Prostate gland (tissue), 2 donors: ENCODE data around the gene SUN3. TPM values are rescaled to one million over a fixed set of nuclear protein-coding genes. Genes with fewer than 3 reads are reported as not detected.

Experiments used
- DNase-seq: peaks from one replicate; pipeline ENCODE4 v3.0.0-alpha.2; 2019; ENCODE audit warnings: low spot score
- H3K27ac ChIP-seq, 2 donors: fragments of 200-600 bp; sonication (generic); 2 replicates each; pipeline ENCODE4 v1.5.1; 2017 to 2019
- H3K27me3 ChIP-seq: fragments of 200-600 bp; sonication (generic); replicated peaks from 2 replicates; pipeline ENCODE4 v1.5.1; 2019; ENCODE audit not compliant: insufficient read depth
- H3K36me3 ChIP-seq, 2 donors: fragments of 200-600 bp; sonication (generic); 1 replicate in 1 of 2; 2 replicates in 1 of 2; pipeline versions ENCODE4 v1.5.1 to v1.8.1; 2017 to 2019
- H3K4me1 ChIP-seq: fragments of 200-600 bp; sonication (generic); replicated peaks from 2 replicates; pipeline ENCODE4 v1.5.1; 2019
- H3K4me3 ChIP-seq, 2 donors: fragments of 200-600 bp; sonication (generic); 2 replicates each; pipeline ENCODE4 v1.5.1; 2017 to 2019
- H3K9me3 ChIP-seq: fragments of 200-600 bp; sonication (generic); 2 replicates; pipeline ENCODE4 v1.5.1; 2017
- CTCF ChIP-seq, 4 experiments: fragments of 200-600 bp in 2 of 4; fragments of 450-650 bp in 2 of 4; sonication (generic) in 2 of 4; IDR thresholded peaks; 1 replicate in 3 of 4; 2 replicates in 1 of 4; pipeline ENCODE4 v1.5.1; 2016 to 2019; ENCODE audit warnings: antibody characterized with exemption in 4 of 4, mild to moderate bottlenecking in 2 of 4, moderate library complexity in 2 of 4
- POLR2A ChIP-seq: fragments of 450-650 bp; IDR thresholded peaks from one replicate; pipeline ENCODE4 v1.6.1; 2016; ENCODE audit warnings: antibody characterized with exemption, mild to moderate bottlenecking
- POLR2AphosphoS5 ChIP-seq: sonication (generic); formaldehyde crosslinking; IDR thresholded peaks from one replicate; pipeline ENCODE4 v1.6.1; 2017; ENCODE audit warnings: antibody characterized with exemption
- WGBS: methylation state at CpG from one replicate; pipeline ENCODE4 v1.1.5; 2018; 5-methylcytosine and 5-hydroxymethylcytosine counted together
- intact Hi-C: fragments of 100-400 bp; cut with DNase I; formaldehyde crosslinking; loops from one replicate; pipeline ENCODE4 v1.14.2; 2022
- total RNA-seq, 2 donors: library from RNA; depleted of rRNA; stranded (reverse); fragments of >200 nt; gene quantifications; one replicate each; pipeline ENCODE4 v1.1.0, GENCODE V29; 2016

SUN3 gene
- total RNA-seq, 2 donors from 2014 or later: 4.5 TPM; not detected in 1

DNA sequence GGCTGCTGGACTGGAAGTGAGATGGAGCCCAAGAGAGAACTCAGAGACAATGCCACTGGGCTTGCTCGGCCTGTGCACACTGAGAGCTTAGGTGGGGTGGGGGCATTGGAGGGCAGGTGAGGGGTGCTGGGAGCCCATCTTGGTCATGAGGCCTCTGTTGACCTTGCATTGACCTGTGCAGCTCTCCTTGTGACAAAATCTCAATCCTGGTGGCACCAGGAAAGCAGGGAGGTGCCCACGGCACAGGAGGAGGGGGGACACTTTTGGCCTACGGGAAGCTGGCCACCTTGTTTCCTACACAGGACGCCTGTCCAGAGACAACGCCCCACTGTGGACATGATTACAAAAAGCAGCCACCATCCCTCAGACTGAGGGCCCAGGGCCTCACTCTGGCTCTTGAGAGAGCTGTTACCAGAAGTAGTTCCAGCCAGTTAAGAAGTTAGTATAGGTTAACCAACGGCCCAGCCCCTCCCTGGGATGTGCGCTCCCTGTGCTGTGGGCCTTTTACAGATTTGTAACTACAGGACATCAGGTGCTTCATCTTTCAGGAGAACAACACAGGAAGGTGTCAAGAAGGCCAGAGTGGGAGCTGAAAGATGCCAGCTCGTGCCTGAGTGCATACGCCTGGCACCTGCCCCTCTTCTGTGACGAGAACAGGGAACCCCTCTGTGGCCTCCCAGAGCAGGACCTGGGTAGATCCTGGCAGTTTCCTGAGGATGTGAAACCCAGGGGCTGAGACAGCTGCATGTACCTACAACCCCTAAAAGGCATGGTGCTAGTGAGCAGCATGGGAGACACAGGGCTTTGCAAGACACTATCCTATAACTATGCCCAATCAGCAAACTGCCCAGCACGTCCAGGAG, 91.0 kb downstream of the SUN3 start:
- TF ChIP-seq POLR2AphosphoS5 (no peak), POLR2A (no peak), CTCF (IDR thresholded peaks at IDR 0.05) (no peak)
- intact Hi-C loops: no loop called here
- H3K4me1 ChIP-seq: no peaks in the 10 kb centered on the region
- H3K27me3 ChIP-seq: no peaks in the 10 kb centered on the region
- H3K36me3 ChIP-seq: no peaks in the 10 kb centered on the region
- DNase-seq: no peak
- H3K9me3 ChIP-seq: no peaks in the 10 kb centered on the region
- no peak overlapping the region for H3K27ac ChIP-seq
- WGBS: 84% methylated on average over 11 of the region's 11 CpGs
- H3K4me3 ChIP-seq: no peak overlapping the region

Other genes with a start within 250 kb of the SUN3 start
- 10 to 100 TPM in 1 of 2 donors, under 1 TPM in 1; 0.59 to 40.9 TPM for gene PKD1L1, start 80.6 kb downstream of the SUN3 start, total RNA-seq
- gene HUS1, start 49.5 kb downstream of the SUN3 start, total RNA-seq: 10 to 100 TPM; 26.1 to 43.1 TPM
- gene C7orf57, start 6.4 kb upstream of the SUN3 start, total RNA-seq: under 1 TPM in 1 of 2 donors, not detected in 1; 0.34 TPM
- gene UPP1, start 60.2 kb upstream of the SUN3 start, total RNA-seq: 10 to 100 TPM in 1 of 2 donors, 1 to 10 TPM in 1; 4.9 to 13.0 TPM
- 1 to 10 TPM in 1 of 2 donors, under 1 TPM in 1; 0.14 to 3.5 TPM for gene ABCA13, start 142.4 kb upstream of the SUN3 start, total RNA-seq